Calu3 (cell line): ENCODE results near the gene DUSP10. TPM values are rescaled to one million over a fixed set of nuclear protein-coding genes. Genes with fewer than 3 reads are reported as not detected.

Experiments
- BruUV-seq: library from RNA; stranded (reverse); fragments of 400-500 nt; replicated peaks from 2 replicates; lab custom pipeline; 2021; lab: Mats Ljungman, UMichigan
- CTCF ChIA-PET: fragments of 300-600 bp; sonication (Branson Sonifier 250); formaldehyde crosslinking; loops from one replicate; lab custom pipeline; 2022; ENCODE audit warnings: antibody characterized with exemption; lab: Charles Lee
- DNase-seq: peaks from one replicate; pipeline ENCODE4 v3.0.0; 2022
- H3K27ac Mint-ChIP-seq: one replicate; pipeline ENCODE4 v1.8.0; 2022; ENCODE audit warnings: mixed read lengths; ENCODE audit not compliant: unreplicated experiment
- H3K27me3 Mint-ChIP-seq: one replicate; pipeline ENCODE4 v1.8.0; 2022; ENCODE audit warnings: mixed read lengths; ENCODE audit not compliant: unreplicated experiment
- H3K36me3 Mint-ChIP-seq: one replicate; pipeline ENCODE4 v1.8.0; 2022; ENCODE audit warnings: mild to moderate bottlenecking, moderate library complexity, mixed read lengths; ENCODE audit not compliant: insufficient read depth, unreplicated experiment
- H3K4me1 Mint-ChIP-seq: one replicate; pipeline ENCODE4 v1.8.0; 2022; ENCODE audit warnings: mild to moderate bottlenecking, low read depth, mixed read lengths; ENCODE audit not compliant: unreplicated experiment
- H3K4me3 Mint-ChIP-seq: one replicate; pipeline ENCODE4 v1.8.0; 2022; ENCODE audit warnings: mild to moderate bottlenecking, low read depth, moderate library complexity, mixed read lengths; ENCODE audit not compliant: unreplicated experiment
- H3K9me3 Mint-ChIP-seq: one replicate; pipeline ENCODE4 v1.8.0; 2022; ENCODE audit warnings: low read depth, mixed read lengths; ENCODE audit not compliant: unreplicated experiment
- intact Hi-C: fragments of 100-400 bp; cut with micrococcal nuclease; formaldehyde crosslinking; loops from one replicate; pipeline ENCODE4 v1.10.0; 2022; ENCODE audit not compliant: unreplicated experiment
- total RNA-seq: library from RNA; stranded (reverse); gene quantifications from 2 replicates; pipeline ENCODE4 v1.2.3, GENCODE V29; 2022
- TF ChIP-seq, protein P1 (sequence below): fragments of 200-600 bp; IDR thresholded peaks from one replicate; pipeline ENCODE4 v1.8.0; 2022; ENCODE audit warnings: antibody characterized with exemption; ENCODE audit not compliant: unreplicated experiment

DUSP10 gene
- total RNA-seq, 1 experiment from 2014 or later = 55.1 TPM

DNA sequence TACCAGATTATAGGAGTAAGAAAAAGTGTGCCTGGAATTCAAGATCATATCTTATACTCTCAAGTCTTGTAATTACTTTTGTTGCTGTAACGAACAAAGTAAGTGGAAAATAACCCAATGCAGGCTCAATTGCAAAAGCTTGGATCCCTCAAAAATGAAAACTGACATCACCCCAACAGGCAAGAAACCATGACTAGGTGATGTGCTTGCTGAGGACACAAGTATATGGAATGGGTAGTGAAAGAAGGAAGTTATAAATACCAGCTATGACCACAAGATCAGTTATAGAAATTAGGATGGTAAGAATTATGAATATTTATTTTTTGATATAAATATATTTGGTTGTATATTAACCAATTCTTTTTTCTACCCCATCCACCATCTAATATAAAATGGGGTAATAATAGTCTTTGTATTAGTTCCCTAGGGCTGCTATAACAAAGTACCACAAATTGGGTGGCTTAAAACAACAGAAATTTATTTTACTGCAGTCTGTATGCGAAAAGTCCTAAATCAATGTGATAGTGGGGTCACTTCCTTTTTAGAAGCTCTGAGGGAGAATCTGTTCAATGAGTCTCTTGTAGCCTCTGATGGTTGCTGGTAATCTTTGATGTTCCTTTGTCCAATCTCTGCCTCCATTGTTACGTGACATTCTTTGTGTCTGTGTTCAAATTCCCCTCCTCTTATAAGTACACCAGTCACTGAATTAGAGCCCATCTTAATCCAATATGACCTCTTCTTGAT lies 45.0 kb downstream of the DUSP10 start:
- peaks cover 18% of the 10 kb centered on the region for H3K4me1 Mint-ChIP-seq
- intact Hi-C loops = no loop called here
- CTCF ChIA-PET = interaction anchor here (0.5 to 0.6 kb wide), 2 partner anchors 12 to 127 kb away, joined by 3 read pairs; no protein-coding TSS in a partner anchor
- no peaks in the 10 kb centered on the region for H3K27me3 Mint-ChIP-seq
- no peak for DNase-seq
- TF ChIP-seq, protein P1, sequence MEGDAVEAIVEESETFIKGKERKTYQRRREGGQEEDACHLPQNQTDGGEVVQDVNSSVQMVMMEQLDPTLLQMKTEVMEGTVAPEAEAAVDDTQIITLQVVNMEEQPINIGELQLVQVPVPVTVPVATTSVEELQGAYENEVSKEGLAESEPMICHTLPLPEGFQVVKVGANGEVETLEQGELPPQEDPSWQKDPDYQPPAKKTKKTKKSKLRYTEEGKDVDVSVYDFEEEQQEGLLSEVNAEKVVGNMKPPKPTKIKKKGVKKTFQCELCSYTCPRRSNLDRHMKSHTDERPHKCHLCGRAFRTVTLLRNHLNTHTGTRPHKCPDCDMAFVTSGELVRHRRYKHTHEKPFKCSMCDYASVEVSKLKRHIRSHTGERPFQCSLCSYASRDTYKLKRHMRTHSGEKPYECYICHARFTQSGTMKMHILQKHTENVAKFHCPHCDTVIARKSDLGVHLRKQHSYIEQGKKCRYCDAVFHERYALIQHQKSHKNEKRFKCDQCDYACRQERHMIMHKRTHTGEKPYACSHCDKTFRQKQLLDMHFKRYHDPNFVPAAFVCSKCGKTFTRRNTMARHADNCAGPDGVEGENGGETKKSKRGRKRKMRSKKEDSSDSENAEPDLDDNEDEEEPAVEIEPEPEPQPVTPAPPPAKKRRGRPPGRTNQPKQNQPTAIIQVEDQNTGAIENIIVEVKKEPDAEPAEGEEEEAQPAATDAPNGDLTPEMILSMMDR = no peak
- peaks cover 47% of the 10 kb centered on the region for H3K36me3 Mint-ChIP-seq
- H3K9me3 Mint-ChIP-seq = no peaks in the 10 kb centered on the region
- no peak overlapping the region for H3K4me3 Mint-ChIP-seq
- BruUV-seq = no TSS peak
- no peak overlapping the region for H3K27ac Mint-ChIP-seq

DNA sequence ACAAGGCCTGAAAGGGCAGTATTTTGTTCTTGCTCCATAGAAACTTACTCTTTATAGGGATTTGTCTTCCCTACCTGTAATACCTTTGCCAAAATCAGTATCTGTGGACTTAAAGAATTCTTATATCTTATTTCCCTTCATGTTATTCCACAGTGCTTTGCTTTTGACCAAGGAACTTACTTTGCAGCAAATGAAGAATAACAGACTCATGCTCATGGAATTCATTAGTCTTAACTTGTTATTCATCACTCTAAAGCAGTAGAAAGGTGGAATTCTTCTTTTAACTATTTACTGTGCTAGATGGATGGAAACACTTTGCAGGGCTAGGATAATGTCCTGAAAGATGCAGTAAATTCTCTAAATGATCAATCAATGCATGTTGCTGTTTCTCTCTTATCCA lies 45.9 kb downstream of the DUSP10 start:
- Mint-ChIP-seq H3K27me3 (no peaks in the 10 kb centered on the region), H3K4me3 (no peak overlapping the region), H3K27ac (no peak overlapping the region), H3K9me3 (no peaks in the 10 kb centered on the region), H3K4me1 (peaks cover 18% of the 10 kb centered on the region), H3K36me3 (peaks cover 39% of the 10 kb centered on the region)
- CTCF ChIA-PET = no interaction called here
- intact Hi-C loops = no loop called here
- TF ChIP-seq, protein P1 = no peak
- BruUV-seq = no TSS peak
- DNase-seq = no peak

DNA sequence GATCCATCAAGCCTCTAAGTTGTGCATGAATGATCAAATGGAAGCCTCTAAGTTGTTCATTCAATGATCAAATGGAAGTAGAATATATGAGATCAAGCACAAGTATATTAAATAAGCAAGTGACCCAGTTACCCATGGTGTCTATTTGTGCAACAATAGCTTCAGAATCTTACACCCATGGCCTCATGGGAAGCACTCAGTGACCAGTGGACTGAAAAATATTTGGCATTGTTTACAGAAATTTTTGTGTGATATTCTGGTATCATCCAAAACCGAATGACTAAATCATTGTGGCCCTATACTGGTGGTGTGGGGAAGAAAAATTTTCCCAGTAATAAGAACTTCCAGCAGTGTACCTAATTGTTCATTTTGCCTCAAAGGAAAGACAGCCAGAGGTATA lies 46.6 kb downstream of the DUSP10 start:
- TF ChIP-seq, protein P1 = no peak
- BruUV-seq = no TSS peak
- H3K27me3 Mint-ChIP-seq = no peaks in the 10 kb centered on the region
- CTCF ChIA-PET = no interaction called here
- no peak for DNase-seq
- peaks cover 18% of the 10 kb centered on the region for H3K4me1 Mint-ChIP-seq
- peaks cover 32% of the 10 kb centered on the region for H3K36me3 Mint-ChIP-seq
- no peaks in the 10 kb centered on the region for H3K9me3 Mint-ChIP-seq
- intact Hi-C loops = no loop called here
- no peak overlapping the region for H3K27ac Mint-ChIP-seq
- no peak overlapping the region for H3K4me3 Mint-ChIP-seq

DNA sequence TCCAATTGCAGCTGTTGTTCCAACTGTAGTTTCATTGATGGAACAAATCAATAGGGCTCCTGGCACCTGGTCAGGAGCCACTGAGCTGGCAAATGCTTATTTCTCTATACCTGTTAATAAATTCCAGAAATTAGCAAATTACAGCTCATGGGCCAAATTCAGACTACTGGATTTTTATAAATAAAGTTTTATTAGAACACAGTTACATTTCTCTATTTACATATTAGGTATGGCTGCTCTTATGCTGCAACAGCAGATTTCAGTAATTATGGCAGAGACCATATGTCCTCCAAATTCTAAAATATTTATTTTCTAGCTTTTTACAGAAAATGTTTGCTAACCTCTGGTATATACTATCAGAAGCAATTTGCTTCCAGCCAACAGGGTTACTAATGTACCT lies 47.8 kb downstream of the DUSP10 start:
- TF ChIP-seq, protein P1 = no peak
- CTCF ChIA-PET = no interaction called here
- intact Hi-C loops = no loop called here
- peaks cover 22% of the 10 kb centered on the region for H3K36me3 Mint-ChIP-seq
- H3K27me3 Mint-ChIP-seq = no peaks in the 10 kb centered on the region
- BruUV-seq = no TSS peak
- H3K27ac Mint-ChIP-seq = no peak overlapping the region
- no peak for DNase-seq
- H3K4me1 Mint-ChIP-seq = peaks cover 11% of the 10 kb centered on the region
- H3K4me3 Mint-ChIP-seq = no peak overlapping the region
- no peaks in the 10 kb centered on the region for H3K9me3 Mint-ChIP-seq
